MM.1S (cell line): ENCODE results near the gene AOC2.

Experiments used
- CTCF ChIP-seq: fragments of 300-600 bp; sonication (generic); IDR thresholded peaks from 2 replicates; pipeline ENCODE4 v1.5.1; 2016; ENCODE audit warnings: antibody characterized with exemption, low read length, mixed read lengths
- EZH2 ChIP-seq: fragments of 300-600 bp; sonication (generic); optimal IDR thresholded peaks from 2 replicates; pipeline ENCODE3; 2017; ENCODE audit warnings: low read depth, mild to moderate bottlenecking, antibody characterized with exemption, low read length, mixed read lengths
- EZH2phosphoT487 ChIP-seq: fragments of 300-600 bp; sonication (generic); IDR thresholded peaks from 2 replicates; pipeline ENCODE4 v1.6.1; 2018; ENCODE audit warnings: antibody characterized with exemption, low read length

GRCh38 chr17:42804918-42805367 is 39.4 kb upstream of the AOC2 start:
- TF ChIP-seq CTCF (no peak), EZH2phosphoT487 (no peak), EZH2 (no peak)
